H9 (cell line): ENCODE data around the gene BEND5. TPM values are rescaled to one million over a fixed set of nuclear protein-coding genes. Genes with fewer than 3 reads are reported as not detected.

Experiments used
- DNase-seq: peaks from one replicate; pipeline ENCODE4 v3.0.0-alpha.2; 2017
- H2AFZ ChIP-seq: one replicate; pipeline ENCODE4 v1.6.1; 2013; ENCODE audit warnings: mild to moderate bottlenecking, low read length, control low read depth, moderate library complexity
- H2AK5ac ChIP-seq: 2 replicates; pipeline ENCODE4 v1.6.1; 2013; ENCODE audit warnings: low read length, control low read depth, mixed read lengths; ENCODE audit not compliant: insufficient read length
- H2BK120ac ChIP-seq: one replicate; pipeline ENCODE4 v1.6.1; 2013; ENCODE audit warnings: low read depth, mild to moderate bottlenecking, low read length, control low read depth, inconsistent platforms; ENCODE audit not compliant: poor library complexity, severe bottlenecking
- H2BK12ac ChIP-seq: 2 replicates; pipeline ENCODE4 v1.6.1; 2013; ENCODE audit warnings: low read length, control low read depth, mixed read lengths, low read depth; ENCODE audit not compliant: insufficient read length
- H2BK15ac ChIP-seq: 2 replicates; pipeline ENCODE4 v1.6.1; 2013; ENCODE audit warnings: low read depth, low read length, control low read depth
- H2BK20ac ChIP-seq: one replicate; pipeline ENCODE4 v1.6.1; 2013; ENCODE audit warnings: low read depth, mild to moderate bottlenecking, low read length, control low read depth, inconsistent platforms; ENCODE audit not compliant: poor library complexity, severe bottlenecking
- H2BK5ac ChIP-seq: 2 replicates; pipeline ENCODE4 v1.6.1; 2013; ENCODE audit warnings: low read length, control low read depth, mixed read lengths; ENCODE audit not compliant: insufficient read length
- H3K14ac ChIP-seq: 2 replicates; pipeline ENCODE4 v1.6.1; 2013; ENCODE audit warnings: low read length, control low read depth; ENCODE audit not compliant: insufficient read depth
- H3K18ac ChIP-seq: 2 replicates; pipeline ENCODE4 v1.6.1; 2013; ENCODE audit warnings: low read depth, mild to moderate bottlenecking, mixed read lengths, low read length, control low read depth; ENCODE audit not compliant: insufficient read length
- H3K23ac ChIP-seq: 2 replicates; pipeline ENCODE4 v1.6.1; 2013; ENCODE audit warnings: low read length, control low read depth, mixed read lengths, low read depth; ENCODE audit not compliant: insufficient read length
- H3K23me2 ChIP-seq: 2 replicates; pipeline ENCODE4 v1.6.1; 2013; ENCODE audit warnings: low read depth, mild to moderate bottlenecking, mixed read lengths, low read length, control low read depth; ENCODE audit not compliant: insufficient read length, poor library complexity, severe bottlenecking
- H3K27ac ChIP-seq: 2 replicates; pipeline ENCODE4 v1.5.1; 2013; ENCODE audit warnings: low read length, control low read depth, mixed read lengths, low read depth; ENCODE audit not compliant: insufficient read length
- H3K27me3 ChIP-seq: 2 replicates; pipeline ENCODE4 v1.6.1; 2013; ENCODE audit warnings: low read length, control low read depth, inconsistent platforms; ENCODE audit not compliant: insufficient read depth
- H3K4ac ChIP-seq: 2 replicates; pipeline ENCODE4 v1.6.1; 2013; ENCODE audit warnings: low read depth, mild to moderate bottlenecking, control low read depth, inconsistent platforms, low read length, moderate library complexity
- H3K4me1 ChIP-seq: 2 replicates; pipeline ENCODE4 v1.6.1; 2013; ENCODE audit warnings: low read length, control low read depth, inconsistent platforms; ENCODE audit not compliant: insufficient read depth
- H3K4me2 ChIP-seq: 2 replicates; pipeline ENCODE4 v1.6.1; 2013; ENCODE audit warnings: low read length, control low read depth, mixed read lengths; ENCODE audit not compliant: insufficient read length, insufficient read depth
- H3K56ac ChIP-seq: 2 replicates; pipeline ENCODE4 v1.6.1; 2013; ENCODE audit warnings: low read depth, mild to moderate bottlenecking, mixed read lengths, low read length, control low read depth; ENCODE audit not compliant: insufficient read length
- H3K79me1 ChIP-seq: 2 replicates; pipeline ENCODE4 v1.6.1; 2013; ENCODE audit warnings: low read depth, mild to moderate bottlenecking, moderate library complexity, low read length, control low read depth, inconsistent platforms; ENCODE audit not compliant: insufficient read depth, poor library complexity, severe bottlenecking
- H3K79me2 ChIP-seq: 2 replicates; pipeline ENCODE4 v1.6.1; 2013; ENCODE audit warnings: low read length, control low read depth, inconsistent platforms; ENCODE audit not compliant: insufficient read depth
- H3K9ac ChIP-seq: 2 replicates; pipeline ENCODE4 v1.6.1; 2013; ENCODE audit warnings: low read length, control low read depth, mixed read lengths; ENCODE audit not compliant: insufficient read length; ENCODE audit errors: extremely low read depth
- H3K9me3 ChIP-seq: one replicate; pipeline ENCODE4 v1.6.1; 2013; ENCODE audit warnings: low read depth, low read length, inconsistent platforms; ENCODE audit not compliant: control insufficient read depth
- H3T11ph ChIP-seq: one replicate; pipeline ENCODE4 v1.6.1; 2013; ENCODE audit warnings: mild to moderate bottlenecking, low read length, control low read depth, inconsistent platforms
- H4K20me1 ChIP-seq: one replicate; pipeline ENCODE4 v1.6.1; 2013; ENCODE audit not compliant: control insufficient read depth, insufficient read length, insufficient read depth
- H4K5ac ChIP-seq: 2 replicates; pipeline ENCODE4 v1.6.1; 2013; ENCODE audit warnings: low read depth, mild to moderate bottlenecking, mixed read lengths, low read length, control low read depth; ENCODE audit not compliant: insufficient read length
- H4K8ac ChIP-seq: replicated peaks from 2 replicates; pipeline ENCODE4 v1.6.1; 2013; ENCODE audit warnings: low read length, control low read depth, mixed read lengths, low read depth; ENCODE audit not compliant: insufficient read length
- H4K91ac ChIP-seq: 2 replicates; pipeline ENCODE4 v1.6.1; 2013; ENCODE audit warnings: low read depth, mild to moderate bottlenecking, moderate library complexity, mixed read lengths, low read length, control low read depth; ENCODE audit not compliant: insufficient read length
- H3K27ac Mint-ChIP-seq, 3 experiments: 2 replicates in 2 of 3; 3 replicates in 1 of 3; pipeline ENCODE4 v1.8.0; 2020 to 2021; ENCODE audit warnings: mixed read lengths in 3 of 3, mild to moderate bottlenecking in 1 of 3, moderate library complexity in 1 of 3
- H3K27me3 Mint-ChIP-seq: 2 replicates; pipeline ENCODE4 v1.8.0; 2021; ENCODE audit warnings: low read depth, mild to moderate bottlenecking, moderate library complexity, mixed read lengths
- H3K36me3 Mint-ChIP-seq, 3 experiments: 2 replicates in 2 of 3; 3 replicates in 1 of 3; pipeline ENCODE4 v1.8.0; 2020 to 2021; ENCODE audit warnings: low read depth in 3 of 3, mixed read lengths in 3 of 3; ENCODE audit not compliant: insufficient read depth in 1 of 3
- H3K4me1 Mint-ChIP-seq, 2 experiments: 2 replicates each; pipeline ENCODE4 v1.8.0; 2020; ENCODE audit warnings: mixed read lengths in 2 of 2
- H3K4me3 Mint-ChIP-seq, 2 experiments: 2 replicates in 1 of 2; 3 replicates in 1 of 2; pipeline ENCODE4 v1.8.0; 2020 to 2021; ENCODE audit warnings: mild to moderate bottlenecking in 2 of 2, mixed read lengths in 2 of 2, moderate library complexity in 1 of 2
- H3K9me3 Mint-ChIP-seq, 2 experiments: 2 replicates in 1 of 2; 3 replicates in 1 of 2; pipeline ENCODE4 v1.8.0; 2020; ENCODE audit warnings: mild to moderate bottlenecking in 2 of 2, mixed read lengths in 2 of 2, moderate library complexity in 1 of 2
- CTCF ChIP-seq: fragments of 200-600 bp; sonication (generic); conservative IDR thresholded peaks from 3 replicates; pipeline ENCODE4 v1.8.0; 2021; ENCODE audit warnings: antibody characterized with exemption, mild to moderate bottlenecking
- total RNA-seq: library from RNA; stranded (reverse); gene quantifications from 2 replicates; pipeline ENCODE4 v1.2.1, GENCODE V29; 2021

Gene BEND5
- total RNA-seq, 1 experiment from 2014 or later, result 4.8 TPM

DNA sequence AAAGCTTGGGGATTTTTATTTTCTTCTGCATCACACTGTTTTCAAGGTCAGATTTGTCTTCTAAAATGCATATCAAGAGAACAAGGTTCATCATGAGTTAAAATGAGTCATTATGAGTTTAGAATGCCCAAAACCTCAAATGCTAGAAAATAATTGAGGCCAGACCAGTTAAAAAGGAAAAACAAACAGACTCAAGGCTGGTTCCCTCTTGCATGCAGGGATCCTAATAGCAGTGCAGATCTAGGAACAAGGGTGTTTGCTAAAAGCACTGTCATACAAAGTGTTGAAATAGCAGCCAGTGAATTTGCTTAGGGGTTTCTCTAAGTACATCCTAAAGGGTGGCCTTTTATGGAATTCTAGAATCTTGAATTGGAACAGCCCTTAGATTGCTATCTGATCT, 15.3 kb downstream of the BEND5 start:
- Mint-ChIP-seq H3K27me3 (no peaks in the 10 kb centered on the region), H3K9me3 (no peaks in the 10 kb centered on the region), H3K36me3 (peaks cover 14 to 43% (median 24%) of the 10 kb centered on the region in 3 experiments; a peak in 6 of 7 replicates), H3K4me1 (peaks cover 17 to 24% of the 10 kb centered on the region in 2 experiments), H3K4me3 (no peak overlapping the region), H3K27ac (no peak overlapping the region)
- Histone ChIP-seq H2AFZ (no peak overlapping the region), H3T11ph (no peak overlapping the region), H4K91ac (no peak overlapping the region), H3K4ac (no peak overlapping the region), H2BK20ac (no peak overlapping the region), H3K23ac (no peak overlapping the region), H4K20me1 (no peaks in the 10 kb centered on the region), H2BK12ac (no peak overlapping the region), H3K9ac (no peak overlapping the region), H2BK120ac (no peak overlapping the region), H3K79me2 (no peaks in the 10 kb centered on the region), H3K14ac (no peak overlapping the region), H3K4me2 (no peak overlapping the region), H3K9me3 (no peaks in the 10 kb centered on the region), H3K56ac (no peak overlapping the region), H3K18ac (no peak overlapping the region), H4K8ac (no peak overlapping the region), H2BK5ac (no peak overlapping the region), H2BK15ac (no peak overlapping the region), H3K27me3 (no peaks in the 10 kb centered on the region), H3K79me1 (no peaks in the 10 kb centered on the region), H4K5ac (no peak overlapping the region), H2AK5ac (no peak overlapping the region), H3K4me1 (peaks cover 3% of the 10 kb centered on the region; the same call in 1 of the 2 replicates), H3K27ac (no peak overlapping the region), H3K23me2 (no peaks in the 10 kb centered on the region)
- TF ChIP-seq CTCF, result no peak
- DNase-seq, result no peak
